ENCODE data around the gene CNPY3. TPM values are rescaled to one million over a fixed set of nuclear protein-coding genes. Genes with fewer than 3 reads are reported as not detected.
"Not testable (repeated sequence)": the region's sequence is repeated elsewhere in the genome, so short reads cannot be mapped to it uniquely, and the experiment has no call there.

Gene CNPY3
- total and polyA plus RNA-seq, 8 donors = 59.2 to 74.1 (median 66.2) TPM

GRCh38 chr6:42942444-42942843 is 13.2 kb downstream of the CNPY3 start:
- Histone ChIP-seq H3K27me3 (no peaks in the 10 kb centered on the region), H3K9me3 (no peaks in the 10 kb centered on the region), H3K36me3 (peaks cover 0 to 90% of the 10 kb centered on the region in 2 donors), H3K4me3 (no peak overlapping the region), H3K4me1 (no peaks in the 10 kb centered on the region), H3K27ac (no peak overlapping the region)
- TF ChIP-seq CTCF (IDR thresholded peaks at IDR 0.05) = no peak
- ATAC-seq (no peak), DNase-seq (no peak)
- intact Hi-C loops (cut with DNase I) = no loop called here

- no peaks in the 10 kb centered on the region for H3K9me3 ChIP-seq
- peaks cover 0 to 35% of the 10 kb centered on the region in 2 donors for H3K36me3 ChIP-seq
- no peak for TF ChIP-seq CTCF (IDR thresholded peaks at IDR 0.05)
- H3K27me3 ChIP-seq = no peaks in the 10 kb centered on the region
- no peak overlapping the region for H3K27ac ChIP-seq
- ATAC-seq = no peak
- H3K4me3 ChIP-seq = no peak overlapping the region
- no peak for DNase-seq
- intact Hi-C loops (cut with DNase I) = no loop called here
- no peaks in the 10 kb centered on the region for H3K4me1 ChIP-seq
Measured at GRCh38 chr6:42947950-42948349, 18.7 kb downstream of the CNPY3 start.

- Histone ChIP-seq H3K4me1 (no peaks in the 10 kb centered on the region), H3K27ac (no peak overlapping the region), H3K36me3 (no peaks in the 10 kb centered on the region), H3K27me3 (no peaks in the 10 kb centered on the region), H3K4me3 (no peak overlapping the region), H3K9me3 (no peaks in the 10 kb centered on the region)
- intact Hi-C loops (cut with DNase I) = no loop called here
- no peak for DNase-seq
- no peak for TF ChIP-seq CTCF (IDR thresholded peaks at IDR 0.05)
- ATAC-seq = no peak
Measured at GRCh38 chr6:42952389-42952788, 23.1 kb downstream of the CNPY3 start.

- H3K4me1 ChIP-seq; DNase-seq; intact Hi-C loops (cut with DNase I); H3K27me3 ChIP-seq; H3K27ac ChIP-seq; H3K36me3 ChIP-seq; ATAC-seq; H3K4me3 ChIP-seq; H3K9me3 ChIP-seq: not testable (repeated sequence)
Measured at GRCh38 chr6:42954405-42954804, 25.1 kb downstream of the CNPY3 start.

- Histone ChIP-seq H3K27me3 (peaks cover 0 to 16% of the 10 kb centered on the region in 2 donors), H3K36me3 (peaks cover 0 to 11% of the 10 kb centered on the region in 2 donors), H3K9me3 (no peaks in the 10 kb centered on the region), H3K4me3 (no peak overlapping the region), H3K27ac (no peak overlapping the region), H3K4me1 (peaks cover 12 to 20% of the 10 kb centered on the region in 2 donors)
- no peak for ATAC-seq
- no peak for TF ChIP-seq CTCF (IDR thresholded peaks at IDR 0.05)
- intact Hi-C loops (cut with DNase I) = no loop called here
- DNase-seq = no peak
Measured at GRCh38 chr6:42958125-42958524, 28.8 kb downstream of the CNPY3 start.

- H3K4me1 ChIP-seq = peaks cover 12 to 20% of the 10 kb centered on the region in 2 donors
- TF ChIP-seq CTCF (IDR thresholded peaks at IDR 0.05) = no peak
- no peak for ATAC-seq
- no peak overlapping the region for H3K27ac ChIP-seq
- H3K27me3 ChIP-seq = peaks cover 0 to 16% of the 10 kb centered on the region in 2 donors
- peaks cover 0 to 27% of the 10 kb centered on the region in 2 donors for H3K36me3 ChIP-seq
- H3K9me3 ChIP-seq = no peaks in the 10 kb centered on the region
- intact Hi-C loops (cut with DNase I) = no loop called here
- DNase-seq = peak in 1 of 4 donors; percentile 43
- peak overlapping the region; percentile 29 to 33 for H3K4me3 ChIP-seq
Measured at GRCh38 chr6:42959917-42960242, 30.6 kb downstream of the CNPY3 start.

All from left lung (tissue), 10 donors.